GM18909 (cell line): ENCODE data around the gene CD180.

Experiments
- ATAC-seq: cut with Tn5 transposase; IDR thresholded peaks from one replicate; pipeline ENCODE4 v1.9.1; 2021; ENCODE audit warnings: mild to moderate bottlenecking; ENCODE audit not compliant: unreplicated experiment, poor library complexity

CD180 gene

GRCh38 chr5:67196537-67197059 lies at the start of gene CD180:
Gene CD180, minus strand, starts transcription at chr5:67196799. Its CDS starts 158 bp downstream, at chr5:67196641.
- ATAC-seq: no peak

GRCh38 chr5:67246108-67246507 lies 49.5 kb upstream of the CD180 start:
- ATAC-seq: no peak

GRCh38 chr5:67245259-67245846 lies 48.8 kb upstream of the CD180 start:
- ATAC-seq: no peak

GRCh38 chr5:67244345-67244793 lies 47.8 kb upstream of the CD180 start:
- ATAC-seq: no peak

GRCh38 chr5:67243944-67244343 lies 47.3 kb upstream of the CD180 start:
- no peak for ATAC-seq

- no peak for ATAC-seq
Measured at GRCh38 chr5:67243349-67243748, 46.8 kb upstream of the CD180 start.

- ATAC-seq: no peak
Measured at GRCh38 chr5:67241326-67241725, 44.7 kb upstream of the CD180 start.

GRCh38 chr5:67240846-67241245 lies 44.2 kb upstream of the CD180 start:
- ATAC-seq: no peak

- ATAC-seq: no peak
Measured at GRCh38 chr5:67240065-67240464, 43.5 kb upstream of the CD180 start.

GRCh38 chr5:67238191-67238590 lies 41.6 kb upstream of the CD180 start:
- ATAC-seq: no peak

GRCh38 chr5:67235399-67236110 lies 39.0 kb upstream of the CD180 start:
- ATAC-seq: no peak

GRCh38 chr5:67234671-67235176 lies 38.1 kb upstream of the CD180 start:
- no peak for ATAC-seq

- no peak for ATAC-seq
Measured at GRCh38 chr5:67233075-67233474, 36.5 kb upstream of the CD180 start.

GRCh38 chr5:67223211-67223610 lies 26.6 kb upstream of the CD180 start:
- ATAC-seq: no peak

GRCh38 chr5:67222243-67223025 lies 25.8 kb upstream of the CD180 start:
- peak; percentile 50 for ATAC-seq

- ATAC-seq: peak; percentile 93
Measured at GRCh38 chr5:67221487-67222242, 25.1 kb upstream of the CD180 start.

- ATAC-seq: no peak
Measured at GRCh38 chr5:67216564-67216963, 20.0 kb upstream of the CD180 start.

- ATAC-seq: peak; percentile 100
Measured at GRCh38 chr5:67215519-67216471, 19.2 kb upstream of the CD180 start.
